SJCRH30 (cell line): Measurements from ENCODE around the gene TBC1D16. TPM values are rescaled to one million over a fixed set of nuclear protein-coding genes. Genes with fewer than 3 reads are reported as not detected.

Experiments used
- DNase-seq, 2 experiments: peaks; one replicate each; pipeline ENCODE4 v3.0.0-alpha.2; 2015 to 2020
- H3K27ac ChIP-seq: fragments of 250-450 bp; sonication (Bioruptor Pico); 2 replicates; pipeline ENCODE4 v1.5.1; 2020; ENCODE audit warnings: mild to moderate bottlenecking, moderate library complexity
- H3K27me3 ChIP-seq: fragments of 250-450 bp; sonication (Bioruptor Pico); 2 replicates; pipeline ENCODE4 v1.5.1; 2020; ENCODE audit warnings: mild to moderate bottlenecking, moderate library complexity
- H3K36me3 ChIP-seq: fragments of 250-450 bp; sonication (Bioruptor Pico); 2 replicates; pipeline ENCODE4 v1.5.1; 2020; ENCODE audit warnings: mild to moderate bottlenecking, moderate library complexity
- H3K4me1 ChIP-seq: fragments of 250-450 bp; sonication (Bioruptor Pico); 2 replicates; pipeline ENCODE4 v1.5.1; 2020; ENCODE audit warnings: mild to moderate bottlenecking, moderate library complexity
- H3K4me3 ChIP-seq: fragments of 250-450 bp; sonication (Bioruptor Pico); 2 replicates; pipeline ENCODE4 v1.5.1; 2020; ENCODE audit warnings: mild to moderate bottlenecking, moderate library complexity
- H3K9me3 ChIP-seq: fragments of 250-450 bp; sonication (Bioruptor Pico); replicated peaks from 2 replicates; pipeline ENCODE4 v1.5.1; 2020; ENCODE audit warnings: mild to moderate bottlenecking, moderate library complexity
- total RNA-seq: library from RNA; depleted of rRNA; stranded (reverse); fragments of >200 nt; shearing (Covaris generic); gene quantifications from 2 replicates; pipeline ENCODE4 v1.2.3, GENCODE V29; 2014

TBC1D16 gene
- total RNA-seq, 1 experiment from 2014 or later, result 61.6 TPM

GRCh38 chr17:79930062-79930876 lies 105.4 kb downstream of the TBC1D16 start:
- no peaks in the 10 kb centered on the region for H3K36me3 ChIP-seq
- H3K4me3 ChIP-seq, result no peak overlapping the region
- H3K27me3 ChIP-seq, result peaks cover 52% of the 10 kb centered on the region
- H3K27ac ChIP-seq, result no peak overlapping the region
- H3K9me3 ChIP-seq, result no peaks in the 10 kb centered on the region
- no peak for DNase-seq
- peaks cover 3% of the 10 kb centered on the region; the same call in 1 of the 2 replicates for H3K4me1 ChIP-seq

GRCh38 chr17:79929257-79930061 lies 106.2 kb downstream of the TBC1D16 start:
- no peak overlapping the region for H3K4me3 ChIP-seq
- DNase-seq, result no peak
- H3K4me1 ChIP-seq, result peaks cover 10% of the 10 kb centered on the region
- H3K27ac ChIP-seq, result no peak overlapping the region
- peaks cover 57% of the 10 kb centered on the region for H3K27me3 ChIP-seq
- H3K9me3 ChIP-seq, result no peaks in the 10 kb centered on the region
- no peaks in the 10 kb centered on the region for H3K36me3 ChIP-seq

GRCh38 chr17:79928502-79929256 lies 107.0 kb downstream of the TBC1D16 start:
- no peak for DNase-seq
- H3K4me3 ChIP-seq, result no peak overlapping the region
- peaks cover 14% of the 10 kb centered on the region for H3K4me1 ChIP-seq

GRCh38 chr17:79927688-79928501 lies 107.8 kb downstream of the TBC1D16 start:
- no peak overlapping the region for H3K4me3 ChIP-seq

More at GRCh38 chr17:79928502-79929256, 107.0 kb downstream of the TBC1D16 start:
- Histone ChIP-seq H3K27ac (no peak overlapping the region), H3K27me3 (peaks cover 63% of the 10 kb centered on the region), H3K36me3 (no peaks in the 10 kb centered on the region), H3K9me3 (no peaks in the 10 kb centered on the region)

GRCh38 chr17:79927136-79927661 lies 108.5 kb downstream of the TBC1D16 start:
- H3K27ac ChIP-seq, result no peak overlapping the region
- peaks cover 75% of the 10 kb centered on the region for H3K27me3 ChIP-seq
- DNase-seq, result no peak

More at GRCh38 chr17:79927688-79928501, 107.8 kb downstream of the TBC1D16 start:
- H3K27me3 ChIP-seq, result peaks cover 71% of the 10 kb centered on the region
- peaks cover 14% of the 10 kb centered on the region for H3K4me1 ChIP-seq
- H3K36me3 ChIP-seq, result no peaks in the 10 kb centered on the region
- no peaks in the 10 kb centered on the region for H3K9me3 ChIP-seq
- H3K27ac ChIP-seq, result no peak overlapping the region
- no peak for DNase-seq

GRCh38 chr17:79926605-79927135 lies 109.0 kb downstream of the TBC1D16 start:
- DNase-seq, result no peak
- Histone ChIP-seq H3K9me3 (no peaks in the 10 kb centered on the region), H3K27ac (no peak overlapping the region), H3K27me3 (peaks cover 74% of the 10 kb centered on the region), H3K4me3 (no peak overlapping the region), H3K36me3 (no peaks in the 10 kb centered on the region), H3K4me1 (peaks cover 14% of the 10 kb centered on the region)

More at GRCh38 chr17:79927136-79927661, 108.5 kb downstream of the TBC1D16 start:
- no peak overlapping the region for H3K4me3 ChIP-seq
- peaks cover 14% of the 10 kb centered on the region for H3K4me1 ChIP-seq
- H3K9me3 ChIP-seq, result no peaks in the 10 kb centered on the region
- no peaks in the 10 kb centered on the region for H3K36me3 ChIP-seq

- DNase-seq, result no peak
- Histone ChIP-seq H3K27ac (no peak overlapping the region), H3K4me3 (no peak overlapping the region), H3K9me3 (no peaks in the 10 kb centered on the region), H3K36me3 (no peaks in the 10 kb centered on the region), H3K4me1 (peaks cover 14% of the 10 kb centered on the region), H3K27me3 (peaks cover 74% of the 10 kb centered on the region)
Observed at GRCh38 chr17:79926142-79926604, 109.5 kb downstream of the TBC1D16 start.

GRCh38 chr17:79925242-79925957 lies 110.3 kb downstream of the TBC1D16 start:
- no peaks in the 10 kb centered on the region for H3K36me3 ChIP-seq
- peaks cover 14% of the 10 kb centered on the region for H3K4me1 ChIP-seq
- no peak overlapping the region for H3K4me3 ChIP-seq
- no peak overlapping the region for H3K27ac ChIP-seq
- H3K27me3 ChIP-seq, result peaks cover 75% of the 10 kb centered on the region
- DNase-seq, result peak; percentile 87 to 89
- H3K9me3 ChIP-seq, result no peaks in the 10 kb centered on the region

GRCh38 chr17:79924639-79924976 lies 111.1 kb downstream of the TBC1D16 start:
- Histone ChIP-seq H3K4me3 (no peak overlapping the region), H3K36me3 (no peaks in the 10 kb centered on the region), H3K27ac (no peak overlapping the region), H3K9me3 (no peaks in the 10 kb centered on the region), H3K4me1 (peaks cover 14% of the 10 kb centered on the region), H3K27me3 (peaks cover 76% of the 10 kb centered on the region)
- DNase-seq, result no peak

- Histone ChIP-seq H3K36me3 (no peaks in the 10 kb centered on the region), H3K9me3 (no peaks in the 10 kb centered on the region), H3K4me3 (no peak overlapping the region), H3K4me1 (peaks cover 14% of the 10 kb centered on the region), H3K27me3 (peaks cover 75% of the 10 kb centered on the region), H3K27ac (no peak overlapping the region)
- DNase-seq, result peak; percentile 73 to 85
Observed at GRCh38 chr17:79923974-79924638, 111.6 kb downstream of the TBC1D16 start.

- H3K9me3 ChIP-seq, result no peaks in the 10 kb centered on the region
- H3K4me1 ChIP-seq, result peaks cover 14% of the 10 kb centered on the region
- no peak overlapping the region for H3K4me3 ChIP-seq
- DNase-seq, result no peak
- H3K27ac ChIP-seq, result no peak overlapping the region
- peaks cover 74% of the 10 kb centered on the region for H3K27me3 ChIP-seq
- no peaks in the 10 kb centered on the region for H3K36me3 ChIP-seq
Observed at GRCh38 chr17:79922798-79923197, 112.9 kb downstream of the TBC1D16 start.

- Histone ChIP-seq H3K27me3 (peaks cover 73% of the 10 kb centered on the region), H3K9me3 (no peaks in the 10 kb centered on the region), H3K36me3 (no peaks in the 10 kb centered on the region), H3K4me1 (peaks cover 14% of the 10 kb centered on the region), H3K4me3 (no peak overlapping the region), H3K27ac (no peak overlapping the region)
- no peak for DNase-seq
Observed at GRCh38 chr17:79922116-79922601, 113.5 kb downstream of the TBC1D16 start.
